Spleen (tissue), 11 donors: ENCODE measurements around the gene FREM2. TPM values are rescaled to one million over a fixed set of nuclear protein-coding genes. Genes with fewer than 3 reads are reported as not detected.

Experiments used
- DNase-seq: peaks from one replicate; pipeline ENCODE4 v3.0.0-alpha.2; 2020
- H3K27ac ChIP-seq, 8 donors: fragments of 200-600 bp; sonication (generic) in 7 of 8; 1 replicate in 4 of 8; 2 replicates in 4 of 8; pipeline versions ENCODE4 v1.5.0 to v1.8.0; 2016 to 2021; ENCODE audit warnings: inconsistent platforms in 4 of 8, mild to moderate bottlenecking in 4 of 8, moderate library complexity in 1 of 8
- H3K27me3 ChIP-seq, 7 donors: fragments of 200-600 bp; sonication (generic) in 6 of 7; replicated peaks in 1 of 7; 1 replicate in 4 of 7; 2 replicates in 3 of 7; pipeline versions ENCODE4 v1.5.0 to v1.8.0; 2016 to 2021; ENCODE audit warnings: inconsistent platforms in 3 of 7, mild to moderate bottlenecking in 1 of 7
- H3K36me3 ChIP-seq, 6 donors: fragments of 200-600 bp; sonication (generic) in 5 of 6; 1 replicate in 4 of 6; 2 replicates in 2 of 6; pipeline versions ENCODE4 v1.5.0 to v1.8.0; 2016 to 2021; ENCODE audit warnings: inconsistent platforms in 2 of 6
- H3K4me1 ChIP-seq, 6 donors: fragments of 200-600 bp; sonication (generic) in 5 of 6; 1 replicate in 3 of 6; 2 replicates in 3 of 6; pipeline versions ENCODE4 v1.5.0 to v1.8.0; 2016 to 2021; ENCODE audit warnings: inconsistent platforms in 3 of 6
- H3K4me3 ChIP-seq, 8 donors: fragments of 200-600 bp; sonication (generic) in 7 of 8; 1 replicate in 4 of 8; 2 replicates in 4 of 8; pipeline versions ENCODE4 v1.5.0 to v1.8.0; 2016 to 2021; ENCODE audit warnings: inconsistent platforms in 4 of 8, mild to moderate bottlenecking in 4 of 8, moderate library complexity in 2 of 8
- H3K9me3 ChIP-seq, 8 donors: fragments of 200-600 bp; sonication (generic) in 7 of 8; 1 replicate in 4 of 8; 2 replicates in 4 of 8; pipeline versions ENCODE4 v1.5.0 to v1.8.0; 2016 to 2021; ENCODE audit warnings: inconsistent platforms in 4 of 8
- CTCF ChIP-seq, 11 experiments: fragments of 200-600 bp in 7 of 11; fragments of 450-650 bp in 4 of 11; sonication (generic) in 4 of 11; IDR thresholded peaks in 8 of 11; conservative IDR thresholded peaks in 3 of 11; 1 replicate in 7 of 11; 2 replicates in 4 of 11; pipeline versions ENCODE4 v1.4.0 to v1.8.0; 2016 to 2021; ENCODE audit warnings: antibody characterized with exemption in 11 of 11, inconsistent platforms in 4 of 11, mild to moderate bottlenecking in 1 of 11
- POLR2A ChIP-seq, 3 donors: fragments of 450-650 bp; IDR thresholded peaks; one replicate each; pipeline ENCODE4 v1.5.1; 2017; ENCODE audit warnings: antibody characterized with exemption in 3 of 3, mild to moderate bottlenecking in 1 of 3
- POLR2AphosphoS5 ChIP-seq, 3 donors: sonication (generic); formaldehyde crosslinking; IDR thresholded peaks; one replicate each; pipeline ENCODE4 v1.5.1; 2017; ENCODE audit warnings: antibody characterized with exemption in 3 of 3
- WGBS, 5 donors: extraction: QIAGEN DNeasy Blood & Tissue Kit in 3 of 5; methylation state at CpG; one replicate each; pipeline versions ENCODE4 v1.1.5 to v1.1.7; 2013 to 2018; 5-methylcytosine and 5-hydroxymethylcytosine counted together
- intact Hi-C: fragments of 100-400 bp; cut with DNase I; formaldehyde crosslinking; loops from one replicate; pipeline ENCODE4 v1.15.0; 2023; ENCODE audit warnings: low total_unique reads
- polyA plus RNA-seq, 3 donors: library from polyadenylated mRNA; stranded (reverse); fragments of 200-250 nt; gene quantifications; one replicate each; pipeline ENCODE4 v1.2.1, GENCODE V29; 2013
- total RNA-seq, 7 donors: library from RNA; depleted of rRNA in 3 of 7; stranded (reverse); fragments of >200 nt in 3 of 7; fragmentation: NEBNext Ultra II Directional in 4 of 7; extraction: Animal tissue kit (Norgen Biotek cat#: 25700) in 4 of 7; gene quantifications; one replicate each; pipeline versions ENCODE4 v1.1.0 to v1.2.1, GENCODE V29; 2016 to 2021
- donor health status: healthy with polysubstance abuse.
- donor health status: DM: no; HTN: no; CAD: no; lungs with moderate emphysema.
- donor health status: DM: no; HTN: no; CAD: no.
- donor health status: Bipolar disorder and iron deficiency.
- donor health status: healthy.
- donor health status: DM: no; HTN: no; CAD: no.
- donor health status: DM: yes; HTN: yes; CAD: no.

FREM2 gene
- total and polyA plus RNA-seq, 10 donors, result 0.03 to 0.93 (median 0.21) TPM; not detected in 2

- no peak for DNase-seq
- Histone ChIP-seq H3K9me3 (no peaks in the 10 kb centered on the region), H3K36me3 (no peaks in the 10 kb centered on the region), H3K4me1 (no peaks in the 10 kb centered on the region), H3K27ac (no peak overlapping the region), H3K27me3 (peaks cover 0 to 6% (median 0%) of the 10 kb centered on the region in 7 donors), H3K4me3 (no peak overlapping the region)
- TF ChIP-seq POLR2AphosphoS5 (IDR thresholded peaks at IDR 0.05), result no peak
- TF ChIP-seq POLR2A (IDR thresholded peaks at IDR 0.05), result no peak
- 27 to 74% (median 43%) methylated on average over 2 of the region's 2 CpGs for WGBS, 5 donors
- intact Hi-C loops, result no loop called here
Observed at GRCh38 chr13:38693641-38694040, 6.8 kb downstream of the FREM2 start.

- Histone ChIP-seq H3K27ac (no peak overlapping the region), H3K4me3 (no peak overlapping the region), H3K4me1 (no peaks in the 10 kb centered on the region), H3K9me3 (no peaks in the 10 kb centered on the region), H3K27me3 (no peaks in the 10 kb centered on the region), H3K36me3 (no peaks in the 10 kb centered on the region)
- DNase-seq, result no peak
- WGBS, 5 donors, result 52 to 90% (median 70%) methylated on average over 1 of the region's 1 CpG
- intact Hi-C loops, result no loop called here
- TF ChIP-seq POLR2A (IDR thresholded peaks at IDR 0.05) (no peak), CTCF (IDR thresholded peaks at IDR 0.05 in 8 of 11, conservative IDR thresholded peaks at IDR 0.05 in 3 of 11) (no peak), POLR2AphosphoS5 (IDR thresholded peaks at IDR 0.05) (no peak)
Observed at GRCh38 chr13:38697197-38697596, 10.3 kb downstream of the FREM2 start.

GRCh38 chr13:38697628-38698333 is 10.9 kb downstream of the FREM2 start:
- no peaks in the 10 kb centered on the region for H3K27me3 ChIP-seq

GRCh38 chr13:38700051-38700450 is 13.2 kb downstream of the FREM2 start:
- no peak for DNase-seq
- H3K9me3 ChIP-seq, result no peaks in the 10 kb centered on the region
- 76 to 90% (median 87%) methylated on average over 2 of the region's 2 CpGs for WGBS, 5 donors
- intact Hi-C loops, result no loop called here
- no peak overlapping the region for H3K27ac ChIP-seq
- no peak overlapping the region for H3K4me3 ChIP-seq
- H3K27me3 ChIP-seq, result no peaks in the 10 kb centered on the region
- no peaks in the 10 kb centered on the region for H3K36me3 ChIP-seq
- H3K4me1 ChIP-seq, result no peaks in the 10 kb centered on the region
- TF ChIP-seq POLR2AphosphoS5 (IDR thresholded peaks at IDR 0.05), result no peak
- TF ChIP-seq CTCF (IDR thresholded peaks at IDR 0.05 in 8 of 11, conservative IDR thresholded peaks at IDR 0.05 in 3 of 11), result no peak
- TF ChIP-seq POLR2A (IDR thresholded peaks at IDR 0.05), result no peak

More at GRCh38 chr13:38697628-38698333, 10.9 kb downstream of the FREM2 start:
- 93 to 100% (median 96%) methylated on average over 2 of the region's 2 CpGs for whole genome bisulfite sequencing, 5 donors
- intact Hi-C loops, result no loop called here
- no peaks in the 10 kb centered on the region for H3K4me1 ChIP-seq
- no peak for DNase-seq
- no peaks in the 10 kb centered on the region for H3K36me3 ChIP-seq
- no peak for TF ChIP-seq POLR2AphosphoS5 (IDR thresholded peaks at IDR 0.05)
- no peak for TF ChIP-seq POLR2A (IDR thresholded peaks at IDR 0.05)
- TF ChIP-seq CTCF (IDR thresholded peaks at IDR 0.05 in 8 of 11, conservative IDR thresholded peaks at IDR 0.05 in 3 of 11), result no peak
- H3K4me3 ChIP-seq, result no peak overlapping the region
- no peaks in the 10 kb centered on the region for H3K9me3 ChIP-seq
- H3K27ac ChIP-seq, result no peak overlapping the region
